Measurements from ENCODE around the gene WTAP. TPM values are rescaled to one million over a fixed set of nuclear protein-coding genes. Genes with fewer than 3 reads are reported as not detected.

The WTAP gene
- total and polyA plus RNA-seq, 4 donors, result 21.0 to 43.8 (median 36.5) TPM

- Histone ChIP-seq H3K4me1 (ENCODE audit: control insufficient read depth in 4 of 4, insufficient read depth in 4 of 4, low read length in 3 of 4) (peaks cover 0 to 6% (median 1%) of the 10 kb centered on the region in 4 donors), H3K27me3 (ENCODE audit: control insufficient read depth in 4 of 4, insufficient read depth in 4 of 4, low read length in 3 of 4) (no peaks in the 10 kb centered on the region), H3K27ac (ENCODE audit: low read depth in 1 of 2, low read length in 2 of 2) (peak overlapping the region in 1 of 2 donors; percentile 50), H3K4me3 (ENCODE audit: low read depth in 1 of 3, low read length in 3 of 3) (no peak overlapping the region), H3K9me3 (ENCODE audit: control insufficient read depth in 4 of 4, low read length in 3 of 4) (no peaks in the 10 kb centered on the region), H3K36me3 (ENCODE audit: control insufficient read depth in 4 of 4, insufficient read depth in 3 of 4, low read depth in 1 of 4, low read length in 3 of 4) (no peaks in the 10 kb centered on the region), H3K9ac (ENCODE audit: low read depth in 1 of 2, low read length in 2 of 2) (no peak overlapping the region)
- TF ChIP-seq YY1 (IDR thresholded peaks at IDR 0.05) (no peak), HNF4G (IDR thresholded peaks at IDR 0.05) (no peak)
- 78% methylated on average over 3 of the region's 3 CpGs for WGBS
- no peak for DNase-seq (ENCODE audit: low spot score)
Observed at GRCh38 chr6:159718634-159719033, 8.7 kb upstream of the WTAP start.

DNA sequence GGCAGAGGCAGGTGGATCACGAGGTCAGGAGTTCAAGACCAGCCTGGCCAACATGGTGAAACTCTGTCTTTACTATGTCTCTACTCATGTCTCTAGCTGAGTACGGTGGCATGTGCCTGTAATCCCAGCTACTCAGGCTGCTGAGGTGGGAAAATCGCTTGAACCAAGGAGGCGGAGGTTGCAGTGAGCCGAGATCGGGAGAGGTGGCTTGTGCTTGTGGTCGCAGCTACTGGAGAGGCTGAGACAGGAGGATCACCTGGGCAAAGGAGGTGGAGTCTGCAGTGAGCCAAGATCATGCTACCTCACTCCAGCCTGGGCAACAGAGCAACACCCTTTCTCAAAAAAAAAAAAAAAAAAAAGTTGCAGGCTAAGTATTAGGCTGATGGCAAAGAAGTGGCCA, 8.0 kb upstream of the WTAP start:
- Histone ChIP-seq H3K36me3 (ENCODE audit: control insufficient read depth in 4 of 4, insufficient read depth in 3 of 4, low read depth in 1 of 4, low read length in 3 of 4) (no peaks in the 10 kb centered on the region), H3K9ac (ENCODE audit: low read depth in 1 of 2, low read length in 2 of 2) (no peak overlapping the region), H3K4me3 (ENCODE audit: low read depth in 1 of 3, low read length in 3 of 3) (no peak overlapping the region), H3K27me3 (ENCODE audit: control insufficient read depth in 4 of 4, insufficient read depth in 4 of 4, low read length in 3 of 4) (no peaks in the 10 kb centered on the region), H3K9me3 (ENCODE audit: control insufficient read depth in 4 of 4, low read length in 3 of 4) (no peaks in the 10 kb centered on the region), H3K27ac (ENCODE audit: low read depth in 1 of 2, low read length in 2 of 2) (no peak overlapping the region), H3K4me1 (ENCODE audit: control insufficient read depth in 4 of 4, insufficient read depth in 4 of 4, low read length in 3 of 4) (peaks cover 0 to 6% (median 1%) of the 10 kb centered on the region in 4 donors)
- 96% methylated on average over 7 of the region's 7 CpGs for WGBS
- no peak for TF ChIP-seq REST (IDR thresholded peaks at IDR 0.05)
- TF ChIP-seq MAX (IDR thresholded peaks at IDR 0.05), result no peak
- no peak for TF ChIP-seq CTCF (IDR thresholded peaks at IDR 0.05; ENCODE audit: low read depth, low read length, missing input control)
- no peak for TF ChIP-seq ZBTB33 (IDR thresholded peaks at IDR 0.05)
- TF ChIP-seq HNF4A (conservative IDR thresholded peaks at IDR 0.05), result no peak
- TF ChIP-seq SP1 (IDR thresholded peaks at IDR 0.05), result no peak
- no peak for TF ChIP-seq HNF4G (IDR thresholded peaks at IDR 0.05)
- no peak for TF ChIP-seq ATF3 (IDR thresholded peaks at IDR 0.05)
- no peak for TF ChIP-seq FOXA2 (IDR thresholded peaks at IDR 0.05)
- no peak for TF ChIP-seq RAD21 (IDR thresholded peaks at IDR 0.05)
- TF ChIP-seq GABPA (IDR thresholded peaks at IDR 0.05 in 1 of 2, conservative IDR thresholded peaks at IDR 0.05 in 1 of 2), result no peak
- TF ChIP-seq NR2F2 (IDR thresholded peaks at IDR 0.05), result no peak
- TF ChIP-seq YY1 (IDR thresholded peaks at IDR 0.05), result no peak
- TF ChIP-seq JUND (IDR thresholded peaks at IDR 0.05), result no peak
- no peak for DNase-seq (ENCODE audit: low spot score)

Data from liver (tissue), 9 donors.